ENCODE data around the gene LRFN2.

The LRFN2 gene

DNA sequence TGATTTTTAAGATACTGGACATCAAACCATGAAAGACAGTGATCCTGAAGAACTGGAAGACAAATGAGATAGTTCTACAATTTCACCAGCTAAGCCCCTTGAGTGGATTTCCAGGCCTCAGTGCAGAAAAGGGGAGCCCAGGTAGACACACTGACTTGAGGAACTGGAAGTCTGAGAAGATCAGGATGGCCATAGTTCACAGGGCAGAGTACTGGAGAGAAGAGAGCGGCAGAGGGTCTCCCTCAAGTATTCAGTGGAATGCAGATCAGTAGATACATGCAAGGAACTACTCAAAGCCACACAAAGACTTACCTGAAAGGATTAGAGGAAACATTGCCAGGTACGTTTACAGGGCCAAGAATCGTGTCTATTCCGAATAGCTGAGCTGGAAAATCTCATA is 224.3 kb downstream of the LRFN2 start:
- Histone ChIP-seq H3K9me3 (ENCODE audit: control insufficient read depth in 2 of 2, low read length in 2 of 2) (no peaks in the 10 kb centered on the region), H3K4me3 (ENCODE audit: low read length in 2 of 2) (no peak overlapping the region), H3K27me3 (ENCODE audit: control insufficient read depth in 1 of 2, insufficient read depth in 2 of 2, low read length in 2 of 2) (peaks cover 0 to 10% of the 10 kb centered on the region in 2 donors), H3K4me1 (ENCODE audit: control insufficient read depth, insufficient read depth, low read length) (no peaks in the 10 kb centered on the region), H3K27ac (ENCODE audit: low read length) (no peak overlapping the region), H3K9ac (ENCODE audit: low read length in 2 of 2) (no peak overlapping the region), H3K36me3 (ENCODE audit: control insufficient read depth in 2 of 2, insufficient read depth in 2 of 2, low read length in 2 of 2) (no peaks in the 10 kb centered on the region)

DNA sequence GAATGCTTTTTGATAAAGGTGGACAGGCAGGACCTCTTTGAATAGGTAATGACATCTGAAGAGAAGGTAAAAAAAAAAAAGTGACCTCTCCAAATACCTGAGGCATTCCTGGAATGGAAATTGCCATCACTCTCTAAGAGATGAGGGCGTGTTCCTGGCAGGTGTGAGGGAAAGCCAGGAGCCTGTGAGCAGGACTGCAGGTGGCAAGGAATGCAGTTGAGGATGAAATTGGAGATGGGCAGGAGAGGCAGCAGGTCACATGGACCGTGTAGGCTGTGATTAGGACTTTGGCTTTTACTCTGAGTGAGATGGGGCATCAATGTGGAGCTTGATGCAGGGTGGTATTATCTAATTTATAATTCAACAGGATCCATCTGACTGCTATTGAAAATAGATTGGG is 227.4 kb downstream of the LRFN2 start:
- Histone ChIP-seq H3K9me3 (ENCODE audit: control insufficient read depth in 2 of 2, low read length in 2 of 2) (no peaks in the 10 kb centered on the region), H3K9ac (ENCODE audit: low read length in 2 of 2) (no peak overlapping the region), H3K27me3 (ENCODE audit: control insufficient read depth in 1 of 2, insufficient read depth in 2 of 2, low read length in 2 of 2) (peaks cover 0 to 10% of the 10 kb centered on the region in 2 donors), H3K4me1 (ENCODE audit: control insufficient read depth, insufficient read depth, low read length) (no peaks in the 10 kb centered on the region), H3K4me3 (ENCODE audit: low read length in 2 of 2) (no peak overlapping the region), H3K36me3 (ENCODE audit: control insufficient read depth in 2 of 2, insufficient read depth in 2 of 2, low read length in 2 of 2) (no peaks in the 10 kb centered on the region), H3K27ac (ENCODE audit: low read length) (no peak overlapping the region)

DNA sequence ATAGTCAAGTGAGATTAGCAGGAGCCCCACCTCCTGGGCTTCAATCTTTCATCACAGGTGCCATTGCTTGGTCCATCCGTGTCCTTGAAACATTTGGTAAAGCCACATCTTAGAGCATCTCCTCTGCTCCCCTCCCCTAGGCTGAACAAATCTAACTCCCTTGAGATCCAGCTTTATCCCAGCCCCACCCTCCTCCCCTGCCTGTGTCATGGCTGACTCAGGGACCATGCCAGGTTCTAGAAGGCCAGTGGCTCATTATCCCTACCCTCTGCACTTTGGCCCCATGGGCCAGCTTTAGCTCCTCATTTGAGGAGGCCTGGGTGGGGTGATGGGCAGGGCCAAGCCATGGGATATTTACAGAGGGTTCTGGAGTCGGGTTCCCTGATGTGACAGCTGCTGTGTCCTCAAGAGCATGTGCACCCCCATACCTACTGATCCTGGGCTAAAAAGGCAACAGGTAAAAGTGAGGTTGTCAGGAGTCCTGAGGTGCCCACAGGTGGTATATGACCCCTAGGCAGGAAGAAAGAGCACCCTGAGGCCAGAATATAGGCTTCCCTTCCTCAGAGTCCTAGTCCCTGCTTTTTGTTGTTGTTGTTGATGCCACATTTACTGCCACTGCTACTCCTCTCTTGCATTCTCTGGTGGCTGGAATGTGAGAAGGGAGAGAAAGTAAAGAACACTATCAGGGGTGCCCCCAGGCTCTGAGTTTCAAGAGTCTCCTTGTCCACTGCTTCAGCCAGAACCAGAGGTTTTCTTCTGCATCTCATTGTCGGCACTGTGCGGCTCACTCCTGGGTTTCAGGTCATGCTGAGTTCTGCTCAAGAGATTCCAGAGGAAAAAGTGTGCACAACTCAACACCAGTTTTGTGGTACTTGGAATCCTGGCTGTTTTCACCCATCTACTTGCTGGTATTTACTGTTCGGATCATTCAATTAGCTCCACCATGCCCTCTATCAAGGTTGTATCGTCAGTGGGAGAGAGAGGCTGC is 228.4 kb downstream of the LRFN2 start:
- no peak overlapping the region for H3K27ac ChIP-seq (ENCODE audit: low read length)
- no peak overlapping the region for H3K9ac ChIP-seq (ENCODE audit: low read length in 2 of 2)

DNA sequence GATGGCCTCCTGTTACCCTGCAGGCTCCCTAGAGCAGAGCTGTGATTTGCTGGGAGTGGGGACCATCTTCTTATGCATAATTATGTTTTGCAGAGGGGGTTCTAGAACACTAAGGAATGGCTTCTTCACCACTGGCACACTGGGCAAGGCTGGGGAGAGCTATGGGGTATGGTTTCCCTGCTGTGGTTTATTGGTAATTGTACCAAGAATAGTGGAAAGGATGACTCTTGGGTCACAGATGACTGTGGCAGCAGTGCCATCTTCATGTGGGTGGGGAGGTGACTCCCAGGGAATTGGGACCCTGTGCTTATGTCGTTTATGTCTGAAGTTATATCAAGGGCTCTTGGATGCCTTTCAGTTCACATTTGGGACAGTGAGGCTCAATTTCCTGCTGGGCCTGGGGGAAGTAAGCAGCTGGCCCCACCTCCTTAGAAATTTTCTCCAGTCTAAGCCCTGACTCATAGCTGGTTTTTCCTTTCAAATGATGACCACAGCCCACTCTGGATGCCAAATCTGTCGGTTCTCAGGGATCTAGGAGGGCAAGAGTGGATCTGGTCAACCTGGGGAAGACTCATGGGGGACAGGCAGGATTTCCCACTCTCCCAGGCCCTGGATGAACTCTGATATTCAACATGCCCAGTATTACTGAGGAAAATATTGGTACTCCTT is 230.8 kb downstream of the LRFN2 start:
- no peak overlapping the region for H3K9ac ChIP-seq (ENCODE audit: low read length in 2 of 2)
- H3K27ac ChIP-seq (ENCODE audit: low read length): no peak overlapping the region
- no peaks in the 10 kb centered on the region for H3K9me3 ChIP-seq (ENCODE audit: control insufficient read depth in 2 of 2, low read length in 2 of 2)
- no peaks in the 10 kb centered on the region for H3K4me1 ChIP-seq (ENCODE audit: control insufficient read depth, insufficient read depth, low read length)
- H3K36me3 ChIP-seq (ENCODE audit: control insufficient read depth in 2 of 2, insufficient read depth in 2 of 2, low read length in 2 of 2): no peaks in the 10 kb centered on the region
- peaks cover 0 to 10% of the 10 kb centered on the region in 2 donors for H3K27me3 ChIP-seq (ENCODE audit: control insufficient read depth in 1 of 2, insufficient read depth in 2 of 2, low read length in 2 of 2)
- H3K4me3 ChIP-seq (ENCODE audit: low read length in 2 of 2): no peak overlapping the region

More for the DNA sequence above, 228.4 kb downstream of the LRFN2 start:
- H3K9me3 ChIP-seq (ENCODE audit: control insufficient read depth in 2 of 2, low read length in 2 of 2): no peaks in the 10 kb centered on the region
- peaks cover 0 to 10% of the 10 kb centered on the region in 2 donors for H3K27me3 ChIP-seq (ENCODE audit: control insufficient read depth in 1 of 2, insufficient read depth in 2 of 2, low read length in 2 of 2)
- H3K4me3 ChIP-seq (ENCODE audit: low read length in 2 of 2): no peak overlapping the region
- no peaks in the 10 kb centered on the region for H3K4me1 ChIP-seq (ENCODE audit: control insufficient read depth, insufficient read depth, low read length)
- H3K36me3 ChIP-seq (ENCODE audit: control insufficient read depth in 2 of 2, insufficient read depth in 2 of 2, low read length in 2 of 2): no peaks in the 10 kb centered on the region

DNA sequence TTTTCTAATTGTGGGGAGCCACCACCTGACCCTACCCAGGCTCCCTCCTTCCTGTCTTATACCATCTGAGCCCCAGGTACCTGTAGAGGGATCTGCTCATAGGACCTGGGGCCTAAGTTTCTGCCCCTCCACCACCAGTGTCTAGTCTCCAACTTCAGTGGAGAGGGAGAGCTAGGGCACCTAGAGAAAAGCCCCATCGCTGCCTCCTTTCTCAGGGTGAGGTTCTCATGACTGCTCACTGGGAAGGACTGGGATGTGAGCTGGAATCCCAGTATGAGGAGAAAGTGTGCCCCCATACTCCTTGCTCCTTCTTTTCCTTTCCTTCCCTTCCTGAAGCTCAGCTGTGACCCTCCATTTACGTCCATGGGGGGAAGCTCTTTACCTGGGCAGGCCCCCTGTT is 231.6 kb downstream of the LRFN2 start:
- H3K4me3 ChIP-seq (ENCODE audit: low read length in 2 of 2): no peak overlapping the region
- H3K36me3 ChIP-seq (ENCODE audit: control insufficient read depth in 2 of 2, insufficient read depth in 2 of 2, low read length in 2 of 2): no peaks in the 10 kb centered on the region
- no peak overlapping the region for H3K27ac ChIP-seq (ENCODE audit: low read length)
- no peaks in the 10 kb centered on the region for H3K9me3 ChIP-seq (ENCODE audit: control insufficient read depth in 2 of 2, low read length in 2 of 2)
- H3K9ac ChIP-seq (ENCODE audit: low read length in 2 of 2): no peak overlapping the region
- H3K27me3 ChIP-seq (ENCODE audit: control insufficient read depth in 1 of 2, insufficient read depth in 2 of 2, low read length in 2 of 2): peaks cover 0 to 6% of the 10 kb centered on the region in 2 donors
- H3K4me1 ChIP-seq (ENCODE audit: control insufficient read depth, insufficient read depth, low read length): no peaks in the 10 kb centered on the region

DNA sequence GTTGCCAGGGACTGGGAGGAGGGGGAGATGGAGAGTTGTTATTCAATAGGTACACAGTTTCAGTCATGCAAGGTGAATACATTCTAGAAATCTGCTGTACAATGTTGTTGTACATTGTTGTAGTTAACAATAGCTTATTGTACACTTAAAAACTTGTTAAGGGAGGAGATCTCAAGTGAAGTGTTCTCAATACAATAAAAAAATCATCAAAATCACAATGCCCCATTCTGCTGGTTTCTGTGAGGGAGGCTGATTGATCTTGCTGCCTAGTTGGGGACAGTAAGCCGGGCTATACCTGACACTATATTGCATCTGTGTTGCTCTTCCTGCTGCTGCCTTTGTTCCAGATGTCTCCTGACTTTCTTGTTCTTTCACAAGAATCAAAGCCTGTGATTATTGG is 232.1 kb downstream of the LRFN2 start:
- H3K4me1 ChIP-seq (ENCODE audit: control insufficient read depth, insufficient read depth, low read length): no peaks in the 10 kb centered on the region
- H3K36me3 ChIP-seq (ENCODE audit: control insufficient read depth in 2 of 2, insufficient read depth in 2 of 2, low read length in 2 of 2): no peaks in the 10 kb centered on the region
- H3K27me3 ChIP-seq (ENCODE audit: control insufficient read depth in 1 of 2, insufficient read depth in 2 of 2, low read length in 2 of 2): peaks cover 0 to 6% of the 10 kb centered on the region in 2 donors
- H3K9me3 ChIP-seq (ENCODE audit: control insufficient read depth in 2 of 2, low read length in 2 of 2): no peaks in the 10 kb centered on the region
- H3K4me3 ChIP-seq (ENCODE audit: low read length in 2 of 2): no peak overlapping the region
- H3K9ac ChIP-seq (ENCODE audit: low read length in 2 of 2): no peak overlapping the region
- H3K27ac ChIP-seq (ENCODE audit: low read length): no peak overlapping the region

DNA sequence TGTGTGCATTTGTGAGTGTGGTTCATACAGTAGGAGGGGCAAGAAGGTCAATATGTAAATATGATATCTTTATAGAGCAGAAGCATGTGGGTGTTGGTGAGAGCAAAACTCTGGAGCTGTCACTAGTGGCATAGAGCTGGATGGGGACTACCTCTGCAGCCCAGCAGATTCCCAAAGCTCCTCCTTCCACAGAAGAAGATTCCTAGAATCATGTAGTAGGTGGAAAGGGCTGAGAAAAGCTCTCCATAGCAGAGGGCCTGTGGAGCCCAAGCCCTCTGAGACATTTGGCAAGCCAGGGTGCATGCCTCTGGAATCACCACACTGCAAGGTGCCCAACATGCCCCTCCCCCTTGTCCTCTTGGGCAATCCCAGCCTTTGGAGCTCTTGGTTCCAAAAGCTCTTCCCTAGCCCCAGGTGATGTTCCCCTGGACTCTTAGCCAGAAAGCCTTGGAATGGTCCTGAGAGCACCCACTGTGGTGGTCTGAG is 233.2 kb downstream of the LRFN2 start:
- no peak overlapping the region for H3K9ac ChIP-seq (ENCODE audit: low read length in 2 of 2)
- H3K4me3 ChIP-seq (ENCODE audit: low read length in 2 of 2): no peak overlapping the region
- peaks cover 0 to 4% of the 10 kb centered on the region in 2 donors for H3K27me3 ChIP-seq (ENCODE audit: control insufficient read depth in 1 of 2, insufficient read depth in 2 of 2, low read length in 2 of 2)
- H3K9me3 ChIP-seq (ENCODE audit: control insufficient read depth in 2 of 2, low read length in 2 of 2): no peaks in the 10 kb centered on the region
- H3K4me1 ChIP-seq (ENCODE audit: control insufficient read depth, insufficient read depth, low read length): no peaks in the 10 kb centered on the region
- H3K36me3 ChIP-seq (ENCODE audit: control insufficient read depth in 2 of 2, insufficient read depth in 2 of 2, low read length in 2 of 2): no peaks in the 10 kb centered on the region
- no peak overlapping the region for H3K27ac ChIP-seq (ENCODE audit: low read length)

DNA sequence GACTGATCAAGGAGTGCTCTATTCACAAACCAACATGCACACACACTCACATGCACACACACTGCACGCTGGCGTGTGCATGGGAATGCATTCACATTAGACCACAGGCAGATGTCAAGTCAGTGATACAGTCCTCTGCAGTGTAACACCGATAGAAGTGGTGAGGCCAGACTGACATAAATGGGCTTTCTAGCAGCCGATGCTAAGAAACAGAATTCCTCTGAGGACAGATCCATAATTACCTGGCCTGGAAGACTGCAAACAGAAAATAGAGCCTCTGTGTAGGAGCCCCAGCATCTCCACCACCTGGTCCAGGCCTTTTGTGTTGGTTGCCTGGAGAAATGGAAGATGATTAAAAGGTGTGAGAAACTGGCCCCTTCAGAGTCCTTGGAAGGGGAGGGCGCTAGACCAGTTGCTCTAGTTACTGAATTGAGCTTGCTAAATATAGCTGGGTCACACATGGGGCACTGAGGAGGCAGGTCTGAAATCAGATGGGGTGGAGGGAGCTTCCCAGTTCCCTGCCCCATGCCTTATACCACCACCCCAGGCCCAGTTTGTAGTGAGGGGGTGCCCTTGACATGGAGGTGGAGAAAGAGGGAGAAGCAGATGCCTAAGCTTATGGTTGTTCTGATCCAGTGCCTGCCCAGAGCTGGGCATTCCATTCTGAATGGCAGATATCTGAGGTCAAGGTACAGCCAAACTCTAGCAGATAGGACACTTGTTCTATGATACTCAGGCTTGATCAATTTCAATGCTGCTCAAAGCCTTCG is 233.8 kb downstream of the LRFN2 start:
- no peak overlapping the region for H3K27ac ChIP-seq (ENCODE audit: low read length)
- no peak overlapping the region for H3K9ac ChIP-seq (ENCODE audit: low read length in 2 of 2)
- no peaks in the 10 kb centered on the region for H3K36me3 ChIP-seq (ENCODE audit: control insufficient read depth in 2 of 2, insufficient read depth in 2 of 2, low read length in 2 of 2)
- no peaks in the 10 kb centered on the region for H3K9me3 ChIP-seq (ENCODE audit: control insufficient read depth in 2 of 2, low read length in 2 of 2)
- no peaks in the 10 kb centered on the region for H3K4me1 ChIP-seq (ENCODE audit: control insufficient read depth, insufficient read depth, low read length)
- H3K27me3 ChIP-seq (ENCODE audit: control insufficient read depth in 1 of 2, insufficient read depth in 2 of 2, low read length in 2 of 2): peaks cover 2 to 6% of the 10 kb centered on the region in 2 donors
- no peak overlapping the region for H3K4me3 ChIP-seq (ENCODE audit: low read length in 2 of 2)

DNA sequence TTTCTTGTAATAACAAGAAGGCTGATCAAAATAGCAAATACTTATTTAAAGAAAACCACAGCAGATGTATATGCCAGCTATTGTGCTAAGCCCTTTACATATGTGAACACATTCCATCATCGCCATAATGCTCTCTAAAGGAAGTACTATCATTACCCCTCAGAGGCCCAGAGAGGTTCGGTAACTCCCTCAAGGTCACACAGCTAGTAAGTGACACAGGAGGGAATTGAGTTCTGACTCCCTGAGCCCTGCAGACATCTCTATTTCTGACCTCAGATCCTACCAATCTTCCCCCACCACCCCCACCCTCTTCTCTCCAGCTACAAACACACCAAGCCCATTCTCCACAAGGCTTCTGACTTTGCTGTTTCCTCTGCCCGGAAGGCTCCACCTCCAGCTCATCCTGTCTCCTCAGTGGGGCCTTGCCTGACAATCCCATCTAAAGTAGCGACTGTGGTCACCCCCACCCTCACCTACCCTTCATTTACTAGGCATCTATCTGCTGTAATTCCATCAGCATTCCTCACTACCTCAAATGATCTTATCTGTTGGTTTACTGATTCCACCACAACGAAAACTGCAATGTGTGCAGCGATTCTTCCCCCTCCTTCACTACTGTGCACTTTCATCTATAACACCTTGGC is 234.5 kb downstream of the LRFN2 start:
- Histone ChIP-seq H3K27ac (ENCODE audit: low read length) (no peak overlapping the region), H3K36me3 (ENCODE audit: control insufficient read depth in 2 of 2, insufficient read depth in 2 of 2, low read length in 2 of 2) (no peaks in the 10 kb centered on the region), H3K27me3 (ENCODE audit: control insufficient read depth in 1 of 2, insufficient read depth in 2 of 2, low read length in 2 of 2) (peaks cover 3 to 6% of the 10 kb centered on the region in 2 donors), H3K4me1 (ENCODE audit: control insufficient read depth, insufficient read depth, low read length) (no peaks in the 10 kb centered on the region), H3K9ac (ENCODE audit: low read length in 2 of 2) (no peak overlapping the region), H3K9me3 (ENCODE audit: control insufficient read depth in 2 of 2, low read length in 2 of 2) (no peaks in the 10 kb centered on the region), H3K4me3 (ENCODE audit: low read length in 2 of 2) (no peak overlapping the region)

DNA sequence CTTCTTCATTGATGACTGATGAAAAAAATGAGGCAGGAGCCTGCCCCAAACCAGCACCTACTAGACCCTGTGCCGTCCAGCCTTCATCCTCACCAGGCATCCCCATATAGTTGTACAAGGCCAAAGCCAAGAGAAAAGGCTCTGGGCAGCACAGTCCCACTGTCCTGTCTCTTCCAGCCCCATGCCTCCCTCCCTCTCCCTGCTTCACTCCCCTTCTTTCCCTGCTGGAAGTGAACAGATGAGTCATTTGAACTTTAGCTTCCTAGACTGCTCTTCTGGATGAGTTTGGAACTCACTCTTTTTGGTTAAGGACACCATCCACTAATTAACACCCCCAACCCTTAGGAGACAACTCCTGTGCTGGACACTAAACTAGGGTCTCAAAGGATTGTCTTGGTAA is 235.2 kb downstream of the LRFN2 start:
- Histone ChIP-seq H3K4me3 (ENCODE audit: low read length in 2 of 2) (no peak overlapping the region), H3K9ac (ENCODE audit: low read length in 2 of 2) (no peak overlapping the region), H3K4me1 (ENCODE audit: control insufficient read depth, insufficient read depth, low read length) (no peaks in the 10 kb centered on the region), H3K27me3 (ENCODE audit: control insufficient read depth in 1 of 2, insufficient read depth in 2 of 2, low read length in 2 of 2) (peaks cover 3 to 6% of the 10 kb centered on the region in 2 donors), H3K36me3 (ENCODE audit: control insufficient read depth in 2 of 2, insufficient read depth in 2 of 2, low read length in 2 of 2) (no peaks in the 10 kb centered on the region), H3K9me3 (ENCODE audit: control insufficient read depth in 2 of 2, low read length in 2 of 2) (no peaks in the 10 kb centered on the region), H3K27ac (ENCODE audit: low read length) (no peak overlapping the region)

All from stomach smooth muscle (tissue), 2 donors.